ENCODE data around the gene MYH14.

Gene MYH14

DNA sequence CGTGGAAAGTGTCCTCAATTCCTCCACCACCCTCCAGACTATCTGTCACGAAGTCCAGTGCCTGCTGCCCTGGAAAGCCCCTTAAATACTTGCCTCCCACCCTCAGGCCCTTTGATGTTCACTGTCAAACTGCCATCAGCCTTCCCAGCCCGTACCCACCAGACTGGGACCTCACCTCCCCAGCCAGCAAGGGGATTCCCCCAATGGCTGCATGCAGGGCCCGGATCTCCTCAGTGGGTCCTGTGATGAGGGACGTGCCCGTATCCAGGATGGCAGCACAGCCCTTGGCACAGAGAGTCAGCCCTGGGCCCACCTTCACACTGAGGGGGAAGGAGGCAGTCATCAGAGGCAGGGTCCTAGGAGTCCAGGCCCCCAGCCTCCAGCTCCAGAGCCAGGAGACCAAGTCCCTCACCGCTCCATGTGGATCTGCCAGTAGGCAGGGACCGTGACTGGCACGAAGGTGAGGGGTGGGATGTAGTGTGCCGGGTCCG is 156.0 kb downstream of the MYH14 start:
- DNase-seq (ENCODE audit: low read depth, low spot score), result no peak
- H3K27ac ChIP-seq (ENCODE audit: low read length), result no peak overlapping the region
- no peaks in the 10 kb centered on the region for H3K27me3 ChIP-seq (ENCODE audit: control insufficient read depth, insufficient read depth, low read length)
- H3K4me3 ChIP-seq (ENCODE audit: low read length), result no peak overlapping the region
- no CpG with 5 or more reads among the region's 11 CpGs for WGBS (ENCODE audit: insufficient coverage, insufficient read length)
- H3K36me3 ChIP-seq (ENCODE audit: control insufficient read depth, insufficient read depth, low read length), result no peaks in the 10 kb centered on the region
- H3K4me1 ChIP-seq (ENCODE audit: control insufficient read depth, insufficient read depth, low read length), result no peaks in the 10 kb centered on the region
- H3K9me3 ChIP-seq (ENCODE audit: control insufficient read depth, insufficient read depth, low read length), result no peaks in the 10 kb centered on the region

Measured in iPS DF 6.9 (cell line).